ENCODE results near the gene GATA1. TPM values are rescaled to one million over a fixed set of nuclear protein-coding genes. Genes with fewer than 3 reads are reported as not detected.
A peak's percentile ranks its signal among the peaks of the same experiment; 100 is the strongest.

GATA1 gene
- total and polyA plus RNA-seq, 2 experiments from 2014 or later = not detected

DNA sequence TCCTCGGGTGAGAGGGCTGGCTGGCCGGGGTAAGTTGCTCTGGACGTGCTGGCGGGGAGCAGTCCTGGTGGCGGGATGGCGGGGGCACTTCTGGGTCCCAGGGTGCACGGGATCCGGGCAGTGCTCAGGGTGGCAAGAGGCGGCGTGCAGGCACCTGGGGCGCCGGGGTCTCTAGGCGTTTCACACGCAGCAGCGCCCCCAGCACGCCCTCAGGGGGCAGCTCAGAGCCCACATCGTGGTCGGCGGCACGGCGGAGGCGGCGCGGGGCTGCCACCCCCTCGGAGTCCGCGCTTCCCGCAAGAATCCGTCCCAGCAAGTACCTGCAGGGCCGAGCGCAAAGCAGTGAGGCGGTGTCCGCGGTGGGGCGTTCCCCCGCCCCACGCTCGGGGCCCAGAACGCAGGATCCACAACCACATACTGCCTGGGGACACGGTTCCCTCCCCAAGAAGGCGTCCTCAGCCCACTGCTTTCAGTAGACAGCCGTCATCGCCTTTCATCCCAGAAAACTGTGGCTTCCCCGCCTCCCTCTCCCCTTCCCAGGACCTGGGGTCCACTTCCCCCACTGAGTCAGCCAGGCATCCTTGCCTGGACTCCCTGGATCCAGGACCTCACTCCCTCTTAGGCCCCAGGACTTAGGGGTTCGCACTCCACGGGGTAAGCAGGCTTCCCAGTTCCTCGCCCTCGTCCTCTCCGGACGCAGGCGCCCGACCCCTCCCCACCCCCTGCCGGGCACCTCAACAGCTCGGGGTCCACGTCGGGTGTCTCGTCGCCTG is 44.9 kb downstream of the GATA1 start:
- H3K79me2 ChIP-seq = no peaks in the 10 kb centered on the region
- no peaks in the 10 kb centered on the region for H3K4me1 ChIP-seq (ENCODE audit: insufficient read depth)
- peak overlapping the region; percentile 51 for H3K4me2 ChIP-seq
- H3K9me3 ChIP-seq (ENCODE audit: low read depth) = no peaks in the 10 kb centered on the region
- TF ChIP-seq EZH2 (IDR thresholded peaks at IDR 0.05; ENCODE audit: borderline replicate concordance) (no peak), EZH2phosphoT487 (IDR thresholded peaks at IDR 0.05; ENCODE audit: low read depth, severe bottlenecking, unreplicated experiment) (no peak)
- TF ChIP-seq, protein P1, sequence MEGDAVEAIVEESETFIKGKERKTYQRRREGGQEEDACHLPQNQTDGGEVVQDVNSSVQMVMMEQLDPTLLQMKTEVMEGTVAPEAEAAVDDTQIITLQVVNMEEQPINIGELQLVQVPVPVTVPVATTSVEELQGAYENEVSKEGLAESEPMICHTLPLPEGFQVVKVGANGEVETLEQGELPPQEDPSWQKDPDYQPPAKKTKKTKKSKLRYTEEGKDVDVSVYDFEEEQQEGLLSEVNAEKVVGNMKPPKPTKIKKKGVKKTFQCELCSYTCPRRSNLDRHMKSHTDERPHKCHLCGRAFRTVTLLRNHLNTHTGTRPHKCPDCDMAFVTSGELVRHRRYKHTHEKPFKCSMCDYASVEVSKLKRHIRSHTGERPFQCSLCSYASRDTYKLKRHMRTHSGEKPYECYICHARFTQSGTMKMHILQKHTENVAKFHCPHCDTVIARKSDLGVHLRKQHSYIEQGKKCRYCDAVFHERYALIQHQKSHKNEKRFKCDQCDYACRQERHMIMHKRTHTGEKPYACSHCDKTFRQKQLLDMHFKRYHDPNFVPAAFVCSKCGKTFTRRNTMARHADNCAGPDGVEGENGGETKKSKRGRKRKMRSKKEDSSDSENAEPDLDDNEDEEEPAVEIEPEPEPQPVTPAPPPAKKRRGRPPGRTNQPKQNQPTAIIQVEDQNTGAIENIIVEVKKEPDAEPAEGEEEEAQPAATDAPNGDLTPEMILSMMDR (IDR thresholded peaks at IDR 0.05; ENCODE audit: poor library complexity) = no peak
- H4K20me1 ChIP-seq (ENCODE audit: insufficient read depth, poor library complexity, severe bottlenecking) = no peaks in the 10 kb centered on the region
- H3K27ac ChIP-seq = no peak overlapping the region
- no peak overlapping the region for H3K4me3 ChIP-seq
- 46% methylated on average over 25 of the region's 58 CpGs for WGBS (ENCODE audit: low lambda C conversion rate, missing lambda C conversion rate)
- peaks cover 31% of the 10 kb centered on the region for H3K27me3 ChIP-seq
- H2AFZ ChIP-seq = no peak overlapping the region
- H3K9me2 ChIP-seq (replicated peaks; ENCODE audit: insufficient read depth) = no peaks in the 10 kb centered on the region
- DNase-seq (ENCODE audit: low spot score) = no peak
- H3K36me3 ChIP-seq (replicated peaks; ENCODE audit: insufficient read depth, low read depth) = no peaks in the 10 kb centered on the region

DNA sequence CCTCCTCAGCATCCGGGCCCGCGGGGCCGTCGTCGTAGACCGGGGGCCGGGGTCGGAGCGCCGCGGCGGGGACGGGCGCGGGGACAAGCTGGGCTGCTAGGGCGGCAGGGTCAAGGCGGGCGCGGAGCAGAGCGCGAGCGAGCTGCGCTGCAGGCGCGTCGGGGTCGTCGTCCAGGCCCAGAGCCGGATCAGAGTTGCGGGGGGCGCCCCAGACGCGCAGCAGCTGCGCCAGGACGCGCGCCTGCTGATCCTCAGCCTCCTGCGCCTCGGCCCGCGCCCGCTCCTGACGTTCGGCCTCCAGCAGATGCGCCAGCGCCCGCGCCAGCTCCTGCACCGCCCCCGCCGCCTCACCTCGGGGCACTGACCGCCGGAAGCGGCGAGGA is 45.5 kb downstream of the GATA1 start:
- Histone ChIP-seq H3K27me3 (peaks cover 31% of the 10 kb centered on the region), H4K20me1 (ENCODE audit: insufficient read depth, poor library complexity, severe bottlenecking) (no peaks in the 10 kb centered on the region), H2AFZ (no peak overlapping the region), H3K36me3 (replicated peaks; ENCODE audit: insufficient read depth, low read depth) (no peaks in the 10 kb centered on the region), H3K4me3 (no peak overlapping the region), H3K9me3 (ENCODE audit: low read depth) (no peaks in the 10 kb centered on the region), H3K27ac (no peak overlapping the region), H3K4me1 (ENCODE audit: insufficient read depth) (no peaks in the 10 kb centered on the region), H3K4me2 (peak overlapping the region; percentile 51), H3K9me2 (replicated peaks; ENCODE audit: insufficient read depth) (no peaks in the 10 kb centered on the region), H3K79me2 (no peaks in the 10 kb centered on the region)
- TF ChIP-seq, protein P1 (IDR thresholded peaks at IDR 0.05; ENCODE audit: poor library complexity) = no peak
- peak; percentile 49 for TF ChIP-seq EZH2 (IDR thresholded peaks at IDR 0.05; ENCODE audit: borderline replicate concordance)
- no peak for DNase-seq (ENCODE audit: low spot score)
- WGBS (ENCODE audit: low lambda C conversion rate, missing lambda C conversion rate) = 30% methylated on average over 45 of the region's 57 CpGs

GRCh38 chrX:48833542-48834138 is 47.2 kb downstream of the GATA1 start:
- no peaks in the 10 kb centered on the region for H3K9me2 ChIP-seq (replicated peaks; ENCODE audit: insufficient read depth)
- no peak for TF ChIP-seq EZH2phosphoT487 (IDR thresholded peaks at IDR 0.05; ENCODE audit: low read depth, severe bottlenecking, unreplicated experiment)
- TF ChIP-seq, protein P1 (IDR thresholded peaks at IDR 0.05; ENCODE audit: poor library complexity) = no peak
- no peak for TF ChIP-seq EZH2 (IDR thresholded peaks at IDR 0.05; ENCODE audit: borderline replicate concordance)
- peaks cover 31% of the 10 kb centered on the region for H3K27me3 ChIP-seq
- no peak overlapping the region for H2AFZ ChIP-seq
- WGBS (ENCODE audit: low lambda C conversion rate, missing lambda C conversion rate) = 60% methylated on average over 9 of the region's 9 CpGs
- no peaks in the 10 kb centered on the region for H3K4me1 ChIP-seq (ENCODE audit: insufficient read depth)
- DNase-seq (ENCODE audit: low spot score) = no peak
- H3K79me2 ChIP-seq = no peaks in the 10 kb centered on the region
- no peak overlapping the region for H3K4me3 ChIP-seq
- H3K36me3 ChIP-seq (replicated peaks; ENCODE audit: insufficient read depth, low read depth) = no peaks in the 10 kb centered on the region
- peak overlapping the region; percentile 82 for H3K4me2 ChIP-seq
- no peaks in the 10 kb centered on the region for H3K9me3 ChIP-seq (ENCODE audit: low read depth)
- no peaks in the 10 kb centered on the region for H4K20me1 ChIP-seq (ENCODE audit: insufficient read depth, poor library complexity, severe bottlenecking)
- no peak overlapping the region for H3K27ac ChIP-seq

Data from hepatocyte (in vitro differentiated cells).